DND-41 (cell line): ENCODE measurements around the gene CASP9.

Experiments used
- EZH2 ChIP-seq: IDR thresholded peaks from 3 replicates; pipeline ENCODE4 v1.6.1; 2012; ENCODE audit warnings: borderline replicate concordance, low read depth, mild to moderate bottlenecking, moderate library complexity, low read length, inconsistent platforms; ENCODE audit not compliant: severe bottlenecking
- TF ChIP-seq, protein P1 (sequence below): IDR thresholded peaks from 2 replicates; pipeline ENCODE4 v1.5.1; 2012; ENCODE audit warnings: borderline replicate concordance, low read length, moderate library complexity, mild to moderate bottlenecking; ENCODE audit not compliant: poor library complexity, severe bottlenecking; ENCODE audit errors: extremely low read depth

DNA sequence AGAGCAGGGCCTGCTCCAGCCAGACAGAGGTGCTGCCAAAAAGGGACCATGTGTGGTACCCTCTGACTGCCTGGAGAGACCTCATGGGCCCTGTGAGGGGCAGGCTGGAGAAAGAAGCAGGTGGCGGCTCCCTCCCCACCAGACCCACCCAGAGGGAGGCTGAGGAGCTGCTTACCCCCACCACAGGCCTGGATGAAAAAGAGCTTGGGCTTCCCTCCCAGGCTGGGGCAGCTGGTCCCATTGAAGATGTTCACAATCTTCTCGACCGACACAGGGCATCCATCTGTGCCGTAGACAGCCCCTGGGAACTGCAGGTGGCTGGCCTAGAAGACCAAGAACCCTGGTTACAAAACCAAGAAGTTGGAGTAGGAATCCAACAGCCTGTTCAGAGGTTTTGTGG is 19.6 kb downstream of the CASP9 start:
- TF ChIP-seq, protein P1, sequence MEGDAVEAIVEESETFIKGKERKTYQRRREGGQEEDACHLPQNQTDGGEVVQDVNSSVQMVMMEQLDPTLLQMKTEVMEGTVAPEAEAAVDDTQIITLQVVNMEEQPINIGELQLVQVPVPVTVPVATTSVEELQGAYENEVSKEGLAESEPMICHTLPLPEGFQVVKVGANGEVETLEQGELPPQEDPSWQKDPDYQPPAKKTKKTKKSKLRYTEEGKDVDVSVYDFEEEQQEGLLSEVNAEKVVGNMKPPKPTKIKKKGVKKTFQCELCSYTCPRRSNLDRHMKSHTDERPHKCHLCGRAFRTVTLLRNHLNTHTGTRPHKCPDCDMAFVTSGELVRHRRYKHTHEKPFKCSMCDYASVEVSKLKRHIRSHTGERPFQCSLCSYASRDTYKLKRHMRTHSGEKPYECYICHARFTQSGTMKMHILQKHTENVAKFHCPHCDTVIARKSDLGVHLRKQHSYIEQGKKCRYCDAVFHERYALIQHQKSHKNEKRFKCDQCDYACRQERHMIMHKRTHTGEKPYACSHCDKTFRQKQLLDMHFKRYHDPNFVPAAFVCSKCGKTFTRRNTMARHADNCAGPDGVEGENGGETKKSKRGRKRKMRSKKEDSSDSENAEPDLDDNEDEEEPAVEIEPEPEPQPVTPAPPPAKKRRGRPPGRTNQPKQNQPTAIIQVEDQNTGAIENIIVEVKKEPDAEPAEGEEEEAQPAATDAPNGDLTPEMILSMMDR = no peak
- no peak for TF ChIP-seq EZH2
